Measurements from ENCODE around the gene SYK.
A peak's percentile ranks its signal among the peaks of the same experiment; 100 is the strongest.
"Not testable (repeated sequence)": the region's sequence is repeated elsewhere in the genome, so short reads cannot be mapped to it uniquely, and the experiment has no call there.

Gene SYK

GRCh38 chr9:90880066-90880465 is 78.4 kb downstream of the SYK start:
- no peak for DNase-seq (ENCODE audit: low read depth, low spot score)

DNA sequence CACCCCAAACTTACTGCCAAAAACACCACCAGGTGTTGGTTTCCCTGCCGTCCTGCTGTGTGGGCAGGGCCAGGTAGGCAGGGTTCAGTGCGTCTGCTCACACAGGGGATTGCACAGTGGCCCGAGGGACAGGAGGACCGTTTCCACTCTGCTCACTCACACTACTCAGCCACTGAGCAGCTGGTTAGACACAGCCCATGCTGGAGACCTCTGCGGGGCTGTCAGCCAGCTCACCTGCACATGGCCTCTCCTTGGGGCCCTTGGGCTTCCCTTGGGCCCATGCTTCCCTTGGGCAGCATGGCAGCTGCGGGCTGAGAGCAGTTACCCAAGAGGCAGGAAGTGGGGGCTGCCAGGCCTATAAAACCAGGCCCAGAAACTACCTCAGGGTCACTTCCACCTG is 79.0 kb downstream of the SYK start:
- no peak for DNase-seq (ENCODE audit: low read depth, low spot score)

GRCh38 chr9:90881648-90882047 is 80.0 kb downstream of the SYK start:
- no peak for DNase-seq (ENCODE audit: low read depth, low spot score)

DNA sequence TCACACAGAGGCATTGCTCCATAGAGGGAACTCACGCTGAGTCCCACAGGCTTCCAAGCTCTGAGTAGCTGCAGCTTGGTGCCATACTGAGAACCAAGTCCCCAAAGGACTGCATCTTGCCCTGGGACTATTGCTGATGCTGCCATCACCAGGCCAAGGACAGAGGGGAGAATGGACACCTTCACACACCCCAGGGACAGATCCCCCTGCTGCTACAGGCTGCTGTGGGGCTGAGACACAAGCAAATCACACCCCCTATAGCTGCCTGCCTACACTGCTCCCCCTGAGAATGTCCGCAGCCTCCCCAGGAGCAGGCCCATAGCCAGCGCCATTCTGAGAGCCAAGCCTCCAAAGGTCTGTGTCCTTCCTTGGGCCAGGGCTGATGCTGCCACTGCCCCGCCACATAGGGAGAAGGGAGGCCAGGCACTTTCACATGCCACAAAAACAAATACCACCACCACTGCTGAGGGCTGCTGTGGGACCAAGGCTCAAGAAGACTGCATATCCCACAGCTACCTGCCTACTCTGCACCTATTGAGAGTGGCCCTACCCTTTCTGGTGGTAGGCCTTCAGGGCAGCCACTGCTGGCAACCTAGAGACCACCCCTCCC is 81.5 kb downstream of the SYK start:
- DNase-seq (ENCODE audit: low read depth, low spot score): no peak

GRCh38 chr9:90883661-90884060 is 82.0 kb downstream of the SYK start:
- DNase-seq (ENCODE audit: low read depth, low spot score): no peak

- no peak for DNase-seq (ENCODE audit: low read depth, low spot score)
Measured at GRCh38 chr9:90884178-90884577, 82.6 kb downstream of the SYK start.

DNA sequence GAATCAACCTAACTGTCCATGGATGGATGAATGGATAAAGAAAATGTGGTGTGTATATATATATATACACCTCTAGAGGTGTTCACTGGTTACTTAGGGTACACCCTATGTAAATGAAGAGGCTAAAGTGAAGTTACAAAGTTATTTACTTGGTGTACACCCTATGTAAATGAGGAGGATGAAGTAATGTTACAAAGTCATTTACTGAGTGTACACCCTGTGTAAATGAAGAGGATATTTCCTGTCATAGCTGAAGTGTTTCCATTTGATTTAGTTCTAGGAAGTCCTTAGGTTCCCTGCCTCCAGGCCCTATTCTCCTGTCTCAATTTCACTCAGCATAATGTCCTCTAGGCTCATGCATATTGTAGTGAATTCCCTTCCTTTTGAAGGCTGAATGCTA is 85.2 kb downstream of the SYK start:
- DNase-seq (ENCODE audit: low read depth, low spot score): not testable (repeated sequence)

DNA sequence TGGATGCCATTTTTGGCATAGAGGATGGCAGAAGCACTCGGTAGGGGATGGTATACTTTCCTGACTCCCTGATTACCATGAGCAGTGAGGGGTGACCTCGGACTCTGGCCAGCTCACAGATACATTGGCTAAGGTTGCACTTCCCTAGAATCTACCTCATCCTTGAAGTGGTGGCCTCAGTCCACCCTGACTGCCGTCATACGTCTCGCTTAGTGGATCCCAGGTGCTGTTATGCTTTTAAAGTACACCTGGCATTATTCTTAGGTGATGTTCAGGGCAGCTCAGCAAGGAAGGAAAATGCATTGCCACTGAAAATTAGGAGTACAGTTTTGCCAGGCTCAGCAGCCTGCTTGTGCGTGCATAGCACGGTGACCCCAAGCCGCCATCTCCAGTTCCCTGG is 87.3 kb downstream of the SYK start:
- DNase-seq (ENCODE audit: low read depth, low spot score): no peak

GRCh38 chr9:90890146-90890810 is 88.7 kb downstream of the SYK start:
- no peak for DNase-seq (ENCODE audit: low read depth, low spot score)

- no peak for DNase-seq (ENCODE audit: low read depth, low spot score)
Measured at GRCh38 chr9:90891308-90892040, 89.9 kb downstream of the SYK start.

DNA sequence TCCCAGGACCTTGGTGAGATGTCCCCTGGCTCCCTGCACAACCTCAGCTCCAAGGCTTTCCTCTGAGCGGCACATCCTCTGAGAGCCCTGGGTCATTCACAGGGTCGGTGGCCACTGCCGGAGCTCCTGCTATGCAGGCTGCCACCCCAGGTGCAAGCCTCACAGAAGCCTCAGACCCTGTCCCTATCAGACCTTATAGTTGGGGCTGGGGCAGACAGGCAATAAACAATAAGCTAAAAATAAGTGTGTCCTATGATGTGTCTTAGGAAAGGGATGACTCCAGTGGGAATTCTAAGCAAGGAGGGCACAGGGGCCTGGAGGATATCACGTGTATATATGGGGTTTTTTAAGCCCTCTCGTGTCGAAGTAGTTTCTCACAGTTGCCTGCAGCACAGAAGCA is 91.3 kb downstream of the SYK start:
- no peak for DNase-seq (ENCODE audit: low read depth, low spot score)

DNA sequence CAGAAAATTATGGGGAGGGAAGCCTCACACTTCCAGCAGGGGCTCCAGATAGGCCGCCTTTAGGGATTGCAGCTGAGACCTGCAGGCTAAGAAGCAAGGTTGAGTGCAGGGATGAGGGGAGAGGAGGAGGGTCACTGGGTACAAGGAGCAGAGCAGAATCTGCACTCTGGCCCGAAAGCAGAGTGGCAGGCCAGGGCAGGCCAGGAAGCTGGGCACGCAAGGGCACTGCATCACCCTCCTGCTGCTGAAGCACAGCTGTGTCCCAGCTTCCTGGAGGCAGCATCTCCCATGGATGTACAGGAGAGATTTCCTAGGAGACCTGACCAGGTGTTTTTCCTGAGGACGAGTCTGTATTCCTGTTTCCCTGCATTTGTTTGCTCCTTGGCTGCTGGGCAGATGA is 92.1 kb downstream of the SYK start:
- no peak for DNase-seq (ENCODE audit: low read depth, low spot score)

- DNase-seq (ENCODE audit: low read depth, low spot score): no peak
Measured at GRCh38 chr9:90894986-90895687, 93.5 kb downstream of the SYK start.

- no peak for DNase-seq (ENCODE audit: low read depth, low spot score)
Measured at GRCh38 chr9:90895786-90896185, 94.2 kb downstream of the SYK start.

GRCh38 chr9:90896231-90896630 is 94.6 kb downstream of the SYK start:
- no peak for DNase-seq (ENCODE audit: low read depth, low spot score)

GRCh38 chr9:90898228-90898627 is 96.6 kb downstream of the SYK start:
- DNase-seq (ENCODE audit: low read depth, low spot score): no peak

DNA sequence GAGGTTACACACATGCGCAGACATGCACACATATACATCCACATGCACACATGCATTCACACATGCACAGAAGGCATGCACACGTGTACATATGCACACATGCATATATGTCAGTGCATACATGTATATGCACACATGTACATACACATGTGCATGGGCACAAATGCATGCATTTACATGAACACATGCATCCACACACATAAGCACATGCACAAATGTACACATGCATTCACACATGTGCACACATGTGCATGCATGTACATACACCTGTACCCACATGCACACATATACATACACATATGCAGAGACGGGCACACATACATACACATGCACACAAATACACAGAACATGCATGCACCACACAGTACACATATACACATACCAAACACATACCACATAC is 97.7 kb downstream of the SYK start:
- DNase-seq (ENCODE audit: low read depth, low spot score): no peak

DNA sequence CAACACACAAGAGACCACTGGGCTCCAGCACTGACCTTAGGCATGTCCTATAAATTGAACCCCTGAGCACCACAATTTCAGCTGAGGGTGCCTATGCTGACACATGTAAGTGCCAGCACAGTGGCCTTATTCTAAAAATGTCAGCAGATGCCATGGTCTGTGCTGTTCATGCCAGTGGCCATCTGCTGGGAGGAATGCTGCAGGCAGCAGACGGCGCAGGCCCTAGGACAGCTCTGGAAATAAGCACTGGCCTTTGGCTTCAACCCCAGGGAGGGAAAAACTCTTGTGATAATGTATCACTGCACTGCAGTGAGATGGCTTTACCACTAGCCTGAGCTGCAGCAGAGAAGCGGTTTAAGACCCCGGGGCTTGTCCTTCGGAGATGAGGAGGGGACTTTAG is 98.5 kb downstream of the SYK start:
- DNase-seq (ENCODE audit: low read depth, low spot score): no peak

DNA sequence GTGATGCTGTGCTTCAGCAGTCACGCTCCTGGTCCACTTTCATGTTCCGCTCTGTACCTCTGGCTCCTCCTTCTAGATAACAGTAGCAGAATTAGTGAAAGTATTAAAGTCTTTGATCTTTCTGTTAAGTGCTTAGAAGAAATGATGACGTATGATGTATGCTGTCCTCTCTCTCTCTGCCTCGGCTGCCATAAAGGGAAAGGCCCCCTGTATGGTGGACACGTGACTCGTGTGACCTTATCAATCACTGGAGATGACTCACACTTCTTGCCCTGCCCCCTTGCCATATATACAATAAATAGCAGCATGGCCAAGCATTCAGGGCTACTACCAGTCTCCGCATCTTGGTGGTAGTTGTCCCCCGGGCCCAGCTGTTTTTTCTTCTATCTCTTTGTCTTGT is 100.3 kb downstream of the SYK start:
- no peak for DNase-seq (ENCODE audit: low read depth, low spot score)

GRCh38 chr9:90903766-90904424 is 102.3 kb downstream of the SYK start:
- peak; percentile 16 for DNase-seq (ENCODE audit: low read depth, low spot score)

DNA sequence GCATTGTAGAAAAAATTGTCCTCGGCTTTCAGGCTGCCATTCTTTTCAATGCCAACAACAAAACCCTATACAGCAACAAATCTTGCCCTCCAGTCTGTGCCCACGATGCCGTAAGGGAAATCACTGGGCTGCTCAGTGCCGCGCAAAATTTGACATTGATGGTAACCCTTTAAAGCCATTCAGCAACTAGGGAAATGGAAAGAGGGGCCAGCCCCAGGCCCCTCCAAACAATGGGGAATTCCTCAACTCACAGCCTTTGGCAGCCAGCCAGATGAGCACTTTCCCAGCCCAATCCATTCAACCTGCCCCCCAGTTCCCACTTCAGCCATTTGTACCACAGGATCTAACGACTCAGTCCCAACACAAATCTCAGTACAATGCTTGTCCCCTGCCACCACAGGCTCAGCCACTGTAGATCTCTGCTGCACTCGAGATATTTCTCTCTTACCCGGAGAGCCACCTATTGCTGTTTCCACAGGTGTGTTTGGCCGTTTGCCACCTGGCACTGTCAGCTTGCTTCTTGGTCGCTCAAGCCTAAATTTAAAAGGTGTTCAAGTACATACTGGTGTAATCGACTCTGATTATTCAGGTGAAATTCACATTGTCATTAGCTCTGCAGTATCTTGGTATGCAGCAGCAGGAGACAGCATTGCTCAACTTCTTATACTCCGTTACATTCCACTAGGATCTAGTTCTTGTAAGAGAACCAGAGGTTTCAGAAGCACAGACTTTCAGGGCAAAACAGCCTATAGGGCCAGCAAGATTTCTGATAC is 103.3 kb downstream of the SYK start:
- DNase-seq (ENCODE audit: low read depth, low spot score): no peak
